Measurements from ENCODE around the gene CD300A.

Gene CD300A

DNA sequence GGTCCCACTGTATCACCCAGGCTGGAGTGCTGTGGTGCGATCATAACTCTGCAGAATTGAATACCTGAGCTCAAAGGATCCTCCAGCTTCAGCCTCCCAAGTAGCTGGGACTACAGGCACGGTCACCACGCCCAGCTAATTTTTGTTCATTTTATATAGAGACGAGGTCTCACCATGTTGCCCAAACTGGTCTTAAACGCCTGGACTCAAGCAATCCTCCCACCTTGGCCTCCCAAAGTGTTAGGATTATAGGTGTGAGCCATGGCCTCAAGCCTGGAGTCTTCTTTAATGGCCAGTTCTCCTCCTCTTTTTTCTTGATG lies 64.4 kb downstream of the CD300A start (continued):
- TF ChIP-seq ZNF274 (IDR thresholded peaks at IDR 0.05; ENCODE audit: low read length) (no peak), ZNF274 (tag by site-specific recombination; IDR thresholded peaks at IDR 0.05; ENCODE audit: borderline replicate concordance) (no peak), EGR2 (tag by site-specific recombination; IDR thresholded peaks at IDR 0.05; ENCODE audit: low read depth) (no peak)

- ChIA-PET CTCF (interaction anchor here (0.6 to 1.9 kb wide), 2 partner anchors 8 to 38 kb away, joined by 3 to 4 read pairs; no protein-coding TSS in a partner anchor), POLR2A (interaction anchor here (0.6 kb wide), 1 partner anchor 88 kb away, joined by 9 read pairs; no protein-coding TSS in a partner anchor)
- H3K9me3 ChIP-seq (ENCODE audit: control insufficient read depth, insufficient read depth, low read depth, low read length): no peaks in the 10 kb centered on the region
- no peaks in the 10 kb centered on the region for H3K4me1 ChIP-seq (ENCODE audit: control insufficient read depth, insufficient read depth, low read length)
- TF ChIP-seq ZNF529 (tag by site-specific recombination; IDR thresholded peaks at IDR 0.05; ENCODE audit: insufficient replicate concordance) (no peak), ZNF621 (tag by site-specific recombination; IDR thresholded peaks at IDR 0.05) (no peak), ZNF623 (tag by site-specific recombination; IDR thresholded peaks at IDR 0.05) (no peak)
- TF ChIP-seq, protein P1, sequence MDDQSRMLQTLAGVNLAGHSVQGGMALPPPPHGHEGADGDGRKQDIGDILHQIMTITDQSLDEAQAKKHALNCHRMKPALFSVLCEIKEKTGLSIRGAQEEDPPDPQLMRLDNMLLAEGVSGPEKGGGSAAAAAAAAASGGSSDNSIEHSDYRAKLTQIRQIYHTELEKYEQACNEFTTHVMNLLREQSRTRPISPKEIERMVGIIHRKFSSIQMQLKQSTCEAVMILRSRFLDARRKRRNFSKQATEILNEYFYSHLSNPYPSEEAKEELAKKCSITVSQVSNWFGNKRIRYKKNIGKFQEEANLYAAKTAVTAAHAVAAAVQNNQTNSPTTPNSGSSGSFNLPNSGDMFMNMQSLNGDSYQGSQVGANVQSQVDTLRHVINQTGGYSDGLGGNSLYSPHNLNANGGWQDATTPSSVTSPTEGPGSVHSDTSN (CRISPR knock-in tag; IDR thresholded peaks at IDR 0.05): no peak
- no peaks in the 10 kb centered on the region for H3K36me3 ChIP-seq (ENCODE audit: control insufficient read depth in 2 of 2, insufficient read depth in 1 of 2, low read length in 2 of 2)
- no peak within 1 kb of the TSS for H3K27ac ChIP-seq (ENCODE audit: extremely low read depth, low read depth, low read length)
- no peak within 1 kb of the TSS for H3K4me3 ChIP-seq (ENCODE audit: low read depth, low read length)
Observed at GRCh38 chr17:74531231-74531761, 64.9 kb downstream of the CD300A start, which contains the start of gene CD300LB. CD300LB (minus strand) TSS chr17:74531475; CDS start chr17:74531350, 125 bp downstream.

DNA sequence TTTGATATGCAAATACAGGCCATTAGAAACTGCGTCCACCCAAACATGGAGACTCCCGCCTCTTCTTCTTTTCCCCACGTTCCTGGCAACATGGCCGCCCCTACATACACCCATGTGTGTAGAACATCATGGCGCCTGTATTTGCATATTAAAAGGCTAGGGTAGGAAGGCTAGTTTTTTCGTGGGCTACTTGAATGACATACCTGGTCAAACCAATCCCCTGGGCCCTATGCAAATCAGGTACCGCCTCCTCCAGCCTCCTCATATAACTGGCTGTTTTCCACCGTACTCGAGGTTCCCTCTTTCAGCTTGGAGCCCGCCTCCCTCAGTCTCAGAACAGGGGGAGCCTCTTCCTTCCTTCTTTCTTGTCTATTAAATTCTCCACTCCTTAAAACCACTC lies 65.7 kb downstream of the CD300A start:
- Histone ChIP-seq H3K9me3 (ENCODE audit: control insufficient read depth, insufficient read depth, low read depth, low read length) (no peaks in the 10 kb centered on the region), H3K27ac (ENCODE audit: extremely low read depth, low read depth, low read length) (no peak overlapping the region), H3K36me3 (ENCODE audit: control insufficient read depth in 2 of 2, insufficient read depth in 1 of 2, low read length in 2 of 2) (no peaks in the 10 kb centered on the region), H3K4me3 (ENCODE audit: low read depth, low read length) (no peak overlapping the region), H3K4me1 (ENCODE audit: control insufficient read depth, insufficient read depth, low read length) (no peaks in the 10 kb centered on the region)
- ChIA-PET POLR2A (interaction anchor here (0.7 kb wide), 1 partner anchor 23 kb away, joined by 3 read pairs; no protein-coding TSS in a partner anchor), CTCF (interaction anchor here (0.6 to 1.9 kb wide), 5 partner anchors 9 to 164 kb away, joined by 3 to 7 read pairs (median 4); partner anchors contain the start of gene GPR142)
- TF ChIP-seq ZNF16 (tag by site-specific recombination; IDR thresholded peaks at IDR 0.05; ENCODE audit: low read depth) (no peak), ZNF266 (tag by site-specific recombination; IDR thresholded peaks at IDR 0.05; ENCODE audit: low read depth) (no peak), ZNF654 (tag by site-specific recombination; IDR thresholded peaks at IDR 0.05; ENCODE audit: low read depth) (no peak), HOXD13 (CRISPR knock-in tag; IDR thresholded peaks at IDR 0.05; ENCODE audit: borderline replicate concordance) (no peak), ZNF324 (tag by site-specific recombination; IDR thresholded peaks at IDR 0.05) (no peak)
